Ovary (tissue), 9 donors: Measurements from ENCODE around the gene TBCD. TPM values are rescaled to one million over a fixed set of nuclear protein-coding genes. Genes with fewer than 3 reads are reported as not detected.

ENCODE experiments used
- DNase-seq, 5 donors: peaks; one replicate each; pipeline ENCODE4 v3.0.0-alpha.2; 2019 to 2020
- H3K27ac ChIP-seq, 2 donors: fragments of 200-600 bp; one replicate each; pipeline versions ENCODE4 v1.5.1 to v1.8.0; 2019 to 2022
- H3K27me3 ChIP-seq: fragments of 200-600 bp; one replicate; pipeline ENCODE4 v1.8.0; 2022
- H3K36me3 ChIP-seq: fragments of 200-600 bp; sonication (generic); one replicate; pipeline ENCODE4 v1.5.1; 2019
- H3K4me1 ChIP-seq: one replicate; pipeline ENCODE4 v1.8.1; 2013; ENCODE audit warnings: mild to moderate bottlenecking, moderate library complexity; ENCODE audit not compliant: insufficient read depth
- H3K4me3 ChIP-seq: fragments of 200-600 bp; sonication (generic); one replicate; pipeline ENCODE4 v1.5.1; 2017
- H3K9me3 ChIP-seq, 2 donors: fragments of 200-600 bp in 1 of 2; sonication (generic) in 1 of 2; one replicate each; pipeline versions ENCODE4 v1.5.1 to v1.8.1; 2013 to 2019; ENCODE audit warnings: mild to moderate bottlenecking in 1 of 2, moderate library complexity in 1 of 2
- CTCF ChIP-seq, 3 donors: fragments of 450-650 bp in 2 of 3; fragments of 200-600 bp in 1 of 3; IDR thresholded peaks; one replicate each; pipeline versions ENCODE4 v1.5.1 to v1.8.0; 2016 to 2022; ENCODE audit warnings: antibody characterized with exemption in 3 of 3, mild to moderate bottlenecking in 1 of 3
- EP300 ChIP-seq: sonication (generic); formaldehyde crosslinking; IDR thresholded peaks from one replicate; pipeline ENCODE4 v1.6.1; 2017; ENCODE audit warnings: antibody characterized with exemption
- POLR2A ChIP-seq: fragments of 450-650 bp; IDR thresholded peaks from one replicate; pipeline ENCODE4 v1.6.1; 2017; ENCODE audit warnings: antibody characterized with exemption, mild to moderate bottlenecking, moderate library complexity
- WGBS, 3 donors: extraction: QIAGEN DNeasy Blood & Tissue Kit in 1 of 3; methylation state at CpG; one replicate each; pipeline versions ENCODE4 v1.1.5 to v1.1.7; 2013 to 2017; 5-methylcytosine and 5-hydroxymethylcytosine counted together
- intact Hi-C, 4 donors: fragments of 100-400 bp; cut with DNase I; formaldehyde crosslinking; loops; one replicate each; pipeline versions ENCODE4 v1.11.0 to v1.15.1; 2022 to 2023
- polyA plus RNA-seq, 2 donors: library from polyadenylated mRNA; stranded (reverse); fragments of 200-250 nt in 1 of 2; fragments of 350-450 nt in 1 of 2; fragmentation: Illumina TruSeq in 1 of 2; extraction: RNeasy Lipid Tissue Mini Kit (QIAGEN cat#74804) in 1 of 2; gene quantifications; one replicate each; pipeline ENCODE4 v1.2.3, GENCODE V29; 2013 to 2014
- total RNA-seq, 7 donors: library from RNA; depleted of rRNA in 2 of 7; stranded (reverse); fragments of >200 nt in 2 of 7; fragmentation: NEBNext Ultra II Directional in 3 of 7; extraction: Animal tissue kit (Norgen Biotek cat#: 25700) in 3 of 7; gene quantifications; one replicate each; pipeline versions ENCODE4 v1.1.0 to v1.2.4, GENCODE V29; 2016 to 2023
- donor health status: DM: no; HTN: no; CAD: no; lungs with moderate emphysema.
- donor health status: DM: no; HTN: no; CAD: no.
- donor health status: Bipolar disorder and iron deficiency.
- donor health status: DM: yes; HTN: yes; CAD: no.
- donor health status: DM: no; HTN: no; CAD: no.
- donor health status: DM: yes; HTN: yes; CAD: no.

TBCD gene
- total and polyA plus RNA-seq, 9 donors = 29.2 to 88.3 (median 59.2) TPM

GRCh38 chr17:82959990-82960418 is 208.1 kb downstream of the TBCD start:
- no peak for TF ChIP-seq CTCF (IDR thresholded peaks at IDR 0.05)
- TF ChIP-seq POLR2A = no peak
- no peak for TF ChIP-seq EP300
- DNase-seq = peak in 2 of 5 donors; percentile 16 to 23
- Histone ChIP-seq H3K27ac (no peak overlapping the region), H3K9me3 (no peaks in the 10 kb centered on the region), H3K4me1 (peaks cover 1% of the 10 kb centered on the region), H3K27me3 (no peaks in the 10 kb centered on the region), H3K4me3 (no peak overlapping the region), H3K36me3 (no peaks in the 10 kb centered on the region)
- intact Hi-C loops = no loop called here
- WGBS, 3 donors = 92 to 93% (median 93%) methylated on average over 23 of the region's 23 CpGs

GRCh38 chr17:82960419-82961271 is 208.8 kb downstream of the TBCD start:
- intact Hi-C loops = no loop called here
- H3K4me3 ChIP-seq = no peak overlapping the region
- WGBS, 3 donors = 94 to 95% (median 94%) methylated on average over 67 of the region's 67 CpGs

DNA sequence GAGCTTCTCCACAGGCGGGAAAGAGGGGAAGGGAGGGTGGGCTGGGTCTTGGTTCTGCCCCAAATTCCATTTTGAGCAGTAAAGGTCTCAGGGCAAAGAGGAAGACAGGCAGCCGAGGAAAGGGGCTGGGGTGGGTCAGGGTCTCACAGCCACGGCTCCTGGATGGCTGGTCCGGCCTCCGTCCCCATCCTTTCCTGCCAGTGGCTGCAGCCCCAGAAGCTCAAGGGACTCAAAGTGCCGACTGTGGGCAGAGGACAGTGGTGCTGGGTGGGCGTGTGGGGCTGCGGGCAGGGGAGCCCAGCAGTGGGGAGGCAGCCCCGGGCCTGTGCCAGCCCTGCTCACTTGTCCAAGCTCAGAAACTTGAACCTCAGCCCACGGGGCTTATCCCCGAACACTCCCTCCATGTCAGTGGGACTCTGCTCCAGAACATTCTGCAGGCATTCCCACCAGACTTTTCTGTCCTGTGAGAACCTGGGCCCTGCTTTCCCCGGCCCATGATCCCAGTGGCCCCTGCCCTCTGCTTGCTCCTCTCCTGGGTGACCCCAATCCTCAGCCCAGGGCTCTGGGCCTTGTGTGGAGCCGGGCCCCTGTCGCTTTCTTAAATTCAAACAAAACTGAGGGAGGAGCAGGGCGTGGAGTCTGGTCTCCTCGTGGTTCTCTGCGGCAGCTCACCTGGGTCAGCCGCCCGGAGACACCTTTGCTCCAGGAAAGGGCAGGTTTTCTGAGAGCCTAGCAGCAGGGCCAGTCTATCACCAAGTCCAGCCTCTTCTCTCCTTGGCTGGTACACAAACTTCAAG is 209.7 kb downstream of the TBCD start:
- no peak overlapping the region for H3K4me3 ChIP-seq
- H3K27me3 ChIP-seq = no peaks in the 10 kb centered on the region
- peaks cover 1% of the 10 kb centered on the region for H3K4me1 ChIP-seq
- peak in 3 of 5 donors; percentile 14 to 27 (median 14) for DNase-seq
- no peaks in the 10 kb centered on the region for H3K9me3 ChIP-seq
- TF ChIP-seq EP300 (no peak), CTCF (IDR thresholded peaks at IDR 0.05) (no peak), POLR2A (no peak)
- H3K36me3 ChIP-seq = no peaks in the 10 kb centered on the region
- WGBS, 3 donors = 86 to 92% (median 90%) methylated on average over 19 of the region's 19 CpGs
- intact Hi-C loops = no loop called here
- H3K27ac ChIP-seq = no peak overlapping the region

More at GRCh38 chr17:82960419-82961271, 208.8 kb downstream of the TBCD start:
- H3K27me3 ChIP-seq = no peaks in the 10 kb centered on the region
- H3K27ac ChIP-seq = no peak overlapping the region
- DNase-seq = peak; percentile 7 to 37 (median 27)
- H3K4me1 ChIP-seq = peaks cover 1% of the 10 kb centered on the region
- H3K36me3 ChIP-seq = no peaks in the 10 kb centered on the region
- no peak for TF ChIP-seq EP300
- no peak for TF ChIP-seq POLR2A
- no peak for TF ChIP-seq CTCF (IDR thresholded peaks at IDR 0.05)
- H3K9me3 ChIP-seq = no peaks in the 10 kb centered on the region

DNA sequence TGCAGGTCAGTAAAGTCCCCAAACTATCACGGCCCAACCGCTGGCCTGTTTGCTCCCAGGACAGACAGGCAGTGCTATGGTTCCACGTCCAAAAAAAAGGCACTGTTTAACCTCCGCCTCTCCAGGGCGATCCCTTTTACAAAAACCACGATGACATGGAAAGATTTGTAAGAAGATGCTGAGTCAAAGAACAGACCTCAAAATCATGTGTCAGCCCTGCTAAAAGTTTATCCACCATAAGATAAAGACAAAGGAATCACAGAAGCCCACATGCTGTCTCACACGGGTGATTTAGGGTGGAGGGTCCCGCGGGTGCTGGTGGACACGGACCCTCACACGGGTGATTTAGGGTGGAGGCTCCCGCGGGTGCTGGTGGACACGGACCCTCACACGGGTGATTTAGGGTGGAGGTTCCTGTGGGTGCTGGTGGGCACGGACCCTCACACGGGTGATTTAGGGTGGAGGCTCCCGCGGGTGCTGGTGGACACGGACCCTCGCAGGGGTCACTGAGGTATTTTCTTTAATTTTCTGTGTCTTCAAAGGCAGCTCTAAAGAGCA is 210.4 kb downstream of the TBCD start:
- no peaks in the 10 kb centered on the region for H3K9me3 ChIP-seq
- TF ChIP-seq EP300 = no peak
- TF ChIP-seq POLR2A = no peak
- no peak for TF ChIP-seq CTCF (IDR thresholded peaks at IDR 0.05)
- peak in 3 of 5 donors; percentile 6 to 27 (median 13) for DNase-seq
- WGBS, 3 donors = 80 to 88% (median 84%) methylated on average over 19 to 21 of the region's 21 CpGs
- peaks cover 1% of the 10 kb centered on the region for H3K4me1 ChIP-seq
- H3K36me3 ChIP-seq = no peaks in the 10 kb centered on the region
- intact Hi-C loops = no loop called here
- H3K27ac ChIP-seq = no peak overlapping the region
- no peaks in the 10 kb centered on the region for H3K27me3 ChIP-seq
- no peak overlapping the region for H3K4me3 ChIP-seq
